Neural cell (in vitro differentiated cells): ENCODE results near the gene KCNQ2.

Experiments
- POLR2AphosphoS5 ChIP-seq: IDR thresholded peaks from 2 replicates; pipeline ENCODE4 v1.6.1; 2012
- REST ChIP-seq: IDR thresholded peaks from 2 replicates; pipeline ENCODE4 v1.6.1; 2012; ENCODE audit warnings: borderline replicate concordance

GRCh38 chr20:63404129-63405085, 68.0 kb downstream of the KCNQ2 start:
- no peak for TF ChIP-seq REST
- TF ChIP-seq POLR2AphosphoS5, result no peak
